T-cell (primary cell): ENCODE measurements around the gene TNFAIP2. TPM values are rescaled to one million over a fixed set of nuclear protein-coding genes. Genes with fewer than 3 reads are reported as not detected.

Source experiments
- ATAC-seq, 4 experiments: fragments of 200-7000 bp in 3 of 4; fragments of 150-1000 bp in 1 of 4; cut with Tn5 transposase; replicated peaks in 1 of 4; 1 replicate in 3 of 4; 2 replicates in 1 of 4; pipeline ENCODE4 v1.10.0; 2021; ENCODE audit warnings: moderate library complexity in 3 of 4, mild to moderate bottlenecking in 2 of 4, moderate number of reproducible peaks in 1 of 4
- CTCF ChIA-PET, 2 donors: fragments of 300-600 bp; sonication (Branson Sonifier 250); formaldehyde crosslinking; loops; one replicate each; lab custom pipeline; 2022; ENCODE audit warnings: antibody characterized with exemption in 2 of 2; lab: Charles Lee
- POLR2A ChIA-PET, 2 donors: fragments of 300-600 bp; sonication (Branson Sonifier 250); formaldehyde crosslinking; loops; one replicate each; lab custom pipeline; 2022; ENCODE audit warnings: antibody characterized with exemption in 2 of 2; lab: Charles Lee
- DNase-seq, 35 experiments: peaks; one replicate each; pipeline versions ENCODE4 v3.0.0 to v3.0.0-alpha.2; 2013 to 2023
- H3K27ac ChIP-seq: one replicate; pipeline ENCODE4 v1.5.1; 2013; ENCODE audit warnings: low read length
- H3K27me3 ChIP-seq, 2 experiments: replicated peaks in 1 of 2; 1 replicate in 1 of 2; 2 replicates in 1 of 2; pipeline versions ENCODE4 v1.6.1 to v1.7.0; 2013; ENCODE audit warnings: low read length in 1 of 2, mixed read lengths in 1 of 2; ENCODE audit not compliant: control insufficient read depth in 2 of 2, insufficient read depth in 2 of 2; ENCODE audit errors: extremely low read depth in 1 of 2
- H3K36me3 ChIP-seq, 2 donors: 1 replicate in 1 of 2; 2 replicates in 1 of 2; pipeline versions ENCODE4 v1.6.1 to v1.7.0; 2013; ENCODE audit warnings: low read length in 1 of 2; ENCODE audit not compliant: control insufficient read depth in 2 of 2, insufficient read depth in 1 of 2; ENCODE audit errors: extremely low read depth in 1 of 2
- H3K4me1 ChIP-seq, 2 experiments: 1 replicate in 1 of 2; 2 replicates in 1 of 2; pipeline versions ENCODE4 v1.6.1 to v1.7.0; 2013; ENCODE audit warnings: low read length in 2 of 2, mixed read lengths in 1 of 2; ENCODE audit not compliant: insufficient read depth in 2 of 2, control insufficient read depth in 1 of 2; ENCODE audit errors: extremely low read depth in 1 of 2
- H3K4me3 ChIP-seq, 2 donors: 1 replicate in 1 of 2; 2 replicates in 1 of 2; pipeline versions ENCODE4 v1.5.1 to v1.7.0; 2013; ENCODE audit warnings: mild to moderate bottlenecking in 2 of 2, low read length in 1 of 2, moderate library complexity in 1 of 2; ENCODE audit not compliant: control insufficient read depth in 1 of 2; ENCODE audit errors: extremely low read depth in 1 of 2
- H3K9me3 ChIP-seq: 2 replicates; pipeline ENCODE4 v1.7.0; 2013
- H3K27ac Mint-ChIP-seq, 2 donors: one replicate each; pipeline ENCODE4 v1.8.0; 2020 to 2021; ENCODE audit warnings: mild to moderate bottlenecking in 2 of 2, mixed read lengths in 2 of 2
- H3K27me3 Mint-ChIP-seq, 2 donors: one replicate each; pipeline ENCODE4 v1.8.0; 2021 to 2022; ENCODE audit warnings: mixed read lengths in 2 of 2
- H3K36me3 Mint-ChIP-seq: one replicate; pipeline ENCODE4 v1.8.0; 2021; ENCODE audit warnings: mixed read lengths
- H3K4me1 Mint-ChIP-seq, 3 donors: one replicate each; pipeline ENCODE4 v1.8.0; 2020 to 2022; ENCODE audit warnings: mixed read lengths in 3 of 3, mild to moderate bottlenecking in 1 of 3
- H3K4me3 Mint-ChIP-seq, 3 donors: one replicate each; pipeline ENCODE4 v1.8.0; 2020 to 2022; ENCODE audit warnings: mild to moderate bottlenecking in 3 of 3, mixed read lengths in 3 of 3, moderate library complexity in 3 of 3
- H3K9me3 Mint-ChIP-seq, 3 donors: one replicate each; pipeline ENCODE4 v1.8.0; 2020 to 2022; ENCODE audit warnings: mixed read lengths in 3 of 3
- WGBS: methylation state at CpG from one replicate; pipeline ENCODE4 v1.1.5; 2013; ENCODE audit warnings: missing lambda C conversion rate; ENCODE audit not compliant: insufficient coverage; 5-methylcytosine and 5-hydroxymethylcytosine counted together
- total RNA-seq, 35 experiments: library from RNA in 6 of 35; stranded (reverse) in 6 of 35; fragments of 120-200 nt in 1 of 35; gene quantifications; one replicate each; pipeline versions ENCODE4 v1.2.1 to v1.2.4 and lab custom pipeline; 2013 to 2026

Gene TNFAIP2
- total RNA-seq, 5 donors from 2014 or later (not counting 1 experiment from before 2014, with no cell fraction given), result 0.93 to 2.1 (median 1.0) TPM

GRCh38 chr14:103137689-103138300, 14.5 kb downstream of the TNFAIP2 start:
- ChIA-PET CTCF (no interaction called here), POLR2A (no interaction called here)
- no peak overlapping the region for H3K27ac ChIP-seq
- Mint-ChIP-seq H3K27me3 (peaks cover 14 to 40% of the 10 kb centered on the region in 2 donors), H3K36me3 (no peaks in the 10 kb centered on the region), H3K4me1 (peaks cover 0 to 6% (median 5%) of the 10 kb centered on the region in 3 donors), H3K27ac (no peak overlapping the region), H3K4me3 (no peak overlapping the region), H3K9me3 (no peaks in the 10 kb centered on the region)
- peaks cover 0 to 26% of the 10 kb centered on the region in 2 experiments for H3K27me3 ChIP-seq
- no peak for DNase-seq
- ATAC-seq, result no peak
- no peaks in the 10 kb centered on the region for H3K36me3 ChIP-seq
- 84% methylated on average over 19 of the region's 22 CpGs for WGBS
- no peak overlapping the region for H3K4me3 ChIP-seq
- no peaks in the 10 kb centered on the region for H3K4me1 ChIP-seq
- H3K9me3 ChIP-seq, result no peaks in the 10 kb centered on the region

GRCh38 chr14:103138301-103139131, 15.3 kb downstream of the TNFAIP2 start:
- 63% methylated on average over 62 of the region's 66 CpGs for WGBS
- Mint-ChIP-seq H3K9me3 (no peaks in the 10 kb centered on the region), H3K4me3 (no peak overlapping the region), H3K36me3 (no peaks in the 10 kb centered on the region), H3K27ac (no peak overlapping the region), H3K4me1 (peaks cover 0 to 6% (median 5%) of the 10 kb centered on the region in 3 donors), H3K27me3 (peaks cover 22 to 47% of the 10 kb centered on the region in 2 donors)
- POLR2A ChIA-PET, result no interaction called here
- Histone ChIP-seq H3K27me3 (peaks cover 0 to 31% of the 10 kb centered on the region in 2 experiments), H3K9me3 (no peaks in the 10 kb centered on the region), H3K4me1 (no peaks in the 10 kb centered on the region), H3K36me3 (no peaks in the 10 kb centered on the region), H3K4me3 (no peak overlapping the region), H3K27ac (no peak overlapping the region)
- CTCF ChIA-PET, result interaction anchor here in 1 of 2 donors (0.5 kb wide), 1 partner anchor 20 kb away, joined by 3 read pairs; no protein-coding TSS in a partner anchor
- DNase-seq (no peak), ATAC-seq (no peak)

GRCh38 chr14:103139132-103140025, 16.1 kb downstream of the TNFAIP2 start:
- H3K36me3 ChIP-seq, result no peaks in the 10 kb centered on the region
- Mint-ChIP-seq H3K27ac (no peak overlapping the region), H3K4me1 (peaks cover 0 to 6% (median 5%) of the 10 kb centered on the region in 3 donors), H3K4me3 (no peak overlapping the region), H3K27me3 (peaks cover 25 to 50% of the 10 kb centered on the region in 2 donors), H3K9me3 (no peaks in the 10 kb centered on the region), H3K36me3 (no peaks in the 10 kb centered on the region)
- peaks cover 0 to 30% of the 10 kb centered on the region in 2 experiments for H3K27me3 ChIP-seq
- no peak overlapping the region for H3K27ac ChIP-seq
- no peak for ATAC-seq
- CTCF ChIA-PET, result interaction anchor here in 1 of 2 donors (0.5 kb wide), 1 partner anchor 19 kb away, joined by 3 read pairs; no protein-coding TSS in a partner anchor
- 88% methylated on average over 24 of the region's 29 CpGs for WGBS
- POLR2A ChIA-PET, result interaction anchor here in 1 of 2 donors (0.6 kb wide), 1 partner anchor 40 kb away, joined by 3 read pairs; no protein-coding TSS in a partner anchor
- no peaks in the 10 kb centered on the region for H3K4me1 ChIP-seq
- no peak for DNase-seq
- H3K4me3 ChIP-seq, result no peak overlapping the region
- no peaks in the 10 kb centered on the region for H3K9me3 ChIP-seq

GRCh38 chr14:103140316-103141109, 17.3 kb downstream of the TNFAIP2 start:
- Mint-ChIP-seq H3K4me3 (no peak overlapping the region), H3K4me1 (peaks cover 0 to 6% (median 5%) of the 10 kb centered on the region in 3 donors), H3K27me3 (peaks cover 27 to 51% of the 10 kb centered on the region in 2 donors), H3K9me3 (no peaks in the 10 kb centered on the region), H3K36me3 (no peaks in the 10 kb centered on the region), H3K27ac (no peak overlapping the region)
- POLR2A ChIA-PET, result interaction anchor here in 1 of 2 donors (0.6 kb wide), 1 partner anchor 39 kb away, joined by 3 read pairs; no protein-coding TSS in a partner anchor
- H3K4me1 ChIP-seq, result no peaks in the 10 kb centered on the region
- no peak for ATAC-seq
- no peak for DNase-seq
- 39% methylated on average over 10 of the region's 12 CpGs for WGBS
- H3K9me3 ChIP-seq, result no peaks in the 10 kb centered on the region
- CTCF ChIA-PET, result interaction anchor here in 1 of 2 donors (0.5 kb wide), 1 partner anchor 536 kb away, joined by 5 read pairs; no protein-coding TSS in a partner anchor
- H3K27ac ChIP-seq, result no peak overlapping the region
- no peaks in the 10 kb centered on the region for H3K36me3 ChIP-seq
- H3K4me3 ChIP-seq, result no peak overlapping the region
- peaks cover 0 to 35% of the 10 kb centered on the region in 2 experiments for H3K27me3 ChIP-seq

- Histone ChIP-seq H3K9me3 (no peaks in the 10 kb centered on the region), H3K4me1 (no peaks in the 10 kb centered on the region), H3K27ac (no peak overlapping the region), H3K36me3 (no peaks in the 10 kb centered on the region), H3K27me3 (peaks cover 0 to 40% of the 10 kb centered on the region in 2 experiments), H3K4me3 (no peak overlapping the region)
- Mint-ChIP-seq H3K4me3 (no peak overlapping the region), H3K36me3 (no peaks in the 10 kb centered on the region), H3K27me3 (peaks cover 32 to 56% of the 10 kb centered on the region in 2 donors), H3K4me1 (peaks cover 0 to 6% (median 5%) of the 10 kb centered on the region in 3 donors), H3K27ac (no peak overlapping the region), H3K9me3 (no peaks in the 10 kb centered on the region)
- peak in 7 of 35 experiments; percentile 6 to 36 (median 20) for DNase-seq
- ATAC-seq, result no peak
- 50% methylated on average over 2 of the region's 8 CpGs for WGBS
- CTCF ChIA-PET, result no interaction called here
- POLR2A ChIA-PET, result no interaction called here
These were observed 18.0 kb downstream of the TNFAIP2 start for GRCh38 chr14:103141117-103141796.
